HG02981 (cell line): ENCODE data around the gene KAZN.

Experiments
- ATAC-seq: cut with Tn5 transposase; IDR thresholded peaks from one replicate; pipeline ENCODE4 v1.9.1; 2021; ENCODE audit warnings: mild to moderate bottlenecking, moderate library complexity; ENCODE audit not compliant: unreplicated experiment

KAZN gene

GRCh38 chr1:14897997-14898645 lies 299.6 kb downstream of the KAZN start:
- ATAC-seq = no peak

- ATAC-seq = no peak
Measured at GRCh38 chr1:14899686-14900085, 301.2 kb downstream of the KAZN start.

- ATAC-seq = no peak
Measured at GRCh38 chr1:14901371-14901954, 303.0 kb downstream of the KAZN start.

GRCh38 chr1:14903922-14904321 lies 305.4 kb downstream of the KAZN start:
- no peak for ATAC-seq

- no peak for ATAC-seq
Measured at GRCh38 chr1:14906665-14907064, 308.2 kb downstream of the KAZN start.

GRCh38 chr1:14907416-14907815 lies 308.9 kb downstream of the KAZN start:
- ATAC-seq = no peak

GRCh38 chr1:14909273-14909672 lies 310.8 kb downstream of the KAZN start:
- ATAC-seq = no peak

- ATAC-seq = no peak
Measured at GRCh38 chr1:14909920-14910460, 311.5 kb downstream of the KAZN start.

GRCh38 chr1:14910984-14911721 lies 312.7 kb downstream of the KAZN start:
- ATAC-seq = no peak

- no peak for ATAC-seq
Measured at GRCh38 chr1:14912839-14913481, 314.5 kb downstream of the KAZN start.

- ATAC-seq = no peak
Measured at GRCh38 chr1:14913482-14914177, 315.1 kb downstream of the KAZN start.

- no peak for ATAC-seq
Measured at GRCh38 chr1:14914351-14914988, 316.0 kb downstream of the KAZN start.

GRCh38 chr1:14915356-14916054 lies 317.0 kb downstream of the KAZN start:
- no peak for ATAC-seq

- no peak for ATAC-seq
Measured at GRCh38 chr1:14919289-14919688, 320.8 kb downstream of the KAZN start.

- no peak for ATAC-seq
Measured at GRCh38 chr1:14919751-14920150, 321.3 kb downstream of the KAZN start.

- no peak for ATAC-seq
Measured at GRCh38 chr1:14921057-14921456, 322.6 kb downstream of the KAZN start.

- ATAC-seq = no peak
Measured at GRCh38 chr1:14922942-14923726, 324.6 kb downstream of the KAZN start.

- ATAC-seq = no peak
Measured at GRCh38 chr1:14923727-14924452, 325.4 kb downstream of the KAZN start.
